ENCODE data around the gene RPL36A. TPM values are rescaled to one million over a fixed set of nuclear protein-coding genes. Genes with fewer than 3 reads are reported as not detected.

RPL36A gene
- total RNA-seq, 1 donor from 2014 or later = 845 TPM

GRCh38 chrX:101407167-101407747, 16.4 kb downstream of the RPL36A start:
- TF ChIP-seq CTCF (conservative IDR thresholded peaks at IDR 0.05; ENCODE audit: low read depth, low read length) = no peak
- no peak for DNase-seq (ENCODE audit: low read depth)

GRCh38 chrX:101407748-101408531, 17.1 kb downstream of the RPL36A start, which contains the start of the genes GLA and HNRNPH2:
Gene GLA (minus strand): TSS chrX:101407925. CDS start chrX:101407903, 22 bp downstream.
Gene HNRNPH2 (plus strand): TSS chrX:101408222. CDS start chrX:101411989, 3,767 bp downstream.
- TF ChIP-seq CTCF (conservative IDR thresholded peaks at IDR 0.05; ENCODE audit: low read depth, low read length) = peak; percentile 5
- DNase-seq (ENCODE audit: low read depth) = peak; percentile 95
- peak within 1 kb of the TSS; percentile 77 for H3K4me3 ChIP-seq (ENCODE audit: low read depth, low read length)

More at GRCh38 chrX:101407167-101407747, 16.4 kb downstream of the RPL36A start:
- H3K4me3 ChIP-seq (ENCODE audit: low read depth, low read length) = peak overlapping the region; percentile 77

DNA sequence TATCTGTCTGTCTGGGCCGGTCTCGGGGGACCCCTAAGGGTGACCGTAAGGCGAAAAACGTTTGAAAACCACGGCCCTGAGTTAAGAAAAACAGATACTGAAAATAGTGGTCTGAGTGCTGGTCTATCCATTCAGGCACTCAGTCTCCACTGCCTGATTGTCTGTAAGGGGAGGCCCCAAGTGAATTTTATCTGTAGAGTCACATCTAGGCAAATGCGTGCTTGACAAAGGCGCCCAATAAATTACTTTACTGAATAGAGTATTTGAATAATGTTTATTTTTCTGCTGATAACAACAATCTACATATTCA, 17.7 kb downstream of the RPL36A start:
- no peak for DNase-seq (ENCODE audit: low read depth)
- peak overlapping the region; percentile 65 for H3K4me3 ChIP-seq (ENCODE audit: low read depth, low read length)
- TF ChIP-seq CTCF (conservative IDR thresholded peaks at IDR 0.05; ENCODE audit: low read depth, low read length) = no peak

GRCh38 chrX:101409043-101409442, 18.2 kb downstream of the RPL36A start:
- DNase-seq (ENCODE audit: low read depth) = no peak
- H3K4me3 ChIP-seq (ENCODE audit: low read depth, low read length) = peak overlapping the region; percentile 65
- no peak for TF ChIP-seq CTCF (conservative IDR thresholded peaks at IDR 0.05; ENCODE audit: low read depth, low read length)

DNA sequence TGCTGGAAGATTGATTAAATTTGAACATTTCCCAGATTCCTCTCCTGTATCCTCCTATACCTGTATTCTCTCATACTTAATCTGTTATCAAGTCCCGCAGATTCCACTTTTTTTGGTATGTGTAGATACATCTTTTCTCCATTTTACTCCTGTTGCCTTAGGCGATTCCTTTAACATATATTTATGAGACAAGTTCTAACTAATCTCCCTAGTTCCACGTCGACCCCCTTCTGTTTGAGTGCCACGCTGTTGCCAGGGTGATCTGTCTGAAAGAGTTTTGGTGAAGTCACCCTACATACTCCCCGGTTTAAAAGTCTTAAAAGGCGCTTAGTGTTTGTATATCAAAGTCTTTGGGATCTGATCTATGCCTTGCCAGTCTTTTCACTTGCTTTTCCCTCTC, 19.6 kb downstream of the RPL36A start:
- peak overlapping the region; percentile 65 for H3K4me3 ChIP-seq (ENCODE audit: low read depth, low read length)
- TF ChIP-seq CTCF (conservative IDR thresholded peaks at IDR 0.05; ENCODE audit: low read depth, low read length) = no peak

GRCh38 chrX:101411984-101412383, 21.2 kb downstream of the RPL36A start:
- DNase-seq (ENCODE audit: low read depth) = no peak
- TF ChIP-seq CTCF (conservative IDR thresholded peaks at IDR 0.05; ENCODE audit: low read depth, low read length) = no peak
- H3K4me3 ChIP-seq (ENCODE audit: low read depth, low read length) = no peak overlapping the region

More for the DNA sequence above, 19.6 kb downstream of the RPL36A start:
- no peak for DNase-seq (ENCODE audit: low read depth)

Measured in epithelial cell of proximal tubule (primary cell).